Measurements from ENCODE around the gene ANXA3.

Gene ANXA3

GRCh38 chr4:78648640-78649363 is 97.2 kb downstream of the ANXA3 start:
- Histone ChIP-seq H3K79me2 (ENCODE audit: low read length) (no peaks in the 10 kb centered on the region), H3K4me3 (ENCODE audit: low read length) (no peak overlapping the region), H3K9ac (ENCODE audit: low read length) (no peak overlapping the region), H3K4me2 (ENCODE audit: low read depth, low read length) (no peak overlapping the region), H3K9me3 (replicated peaks; ENCODE audit: insufficient read depth, low read length) (no peaks in the 10 kb centered on the region), H3K9me2 (replicated peaks; ENCODE audit: insufficient read depth, low read length) (no peaks in the 10 kb centered on the region), H3K27ac (ENCODE audit: low read length) (no peak overlapping the region), H4K20me1 (ENCODE audit: insufficient read depth, low read length) (no peaks in the 10 kb centered on the region), H3K27me3 (replicated peaks; ENCODE audit: insufficient read depth, low read length) (no peaks in the 10 kb centered on the region), H3K4me1 (ENCODE audit: low read length) (no peaks in the 10 kb centered on the region), H2AFZ (ENCODE audit: low read length) (no peak overlapping the region), H3K36me3 (replicated peaks; ENCODE audit: insufficient read depth, low read length) (no peaks in the 10 kb centered on the region), H3F3A (ENCODE audit: insufficient read depth, low read length) (no peaks in the 10 kb centered on the region)
- TF ChIP-seq EZH2 (optimal IDR thresholded peaks at IDR 0.05; ENCODE audit: low read depth, low read length), result no peak
- no peak for TF ChIP-seq CTCF (IDR thresholded peaks at IDR 0.05; ENCODE audit: low read length)
- no peak for TF ChIP-seq EZH2phosphoT487 (IDR thresholded peaks at IDR 0.05; ENCODE audit: low read length)
- DNase-seq, result no peak

GRCh38 chr4:78650106-78651024 is 98.8 kb downstream of the ANXA3 start:
- H3F3A ChIP-seq (ENCODE audit: insufficient read depth, low read length), result no peaks in the 10 kb centered on the region
- no peaks in the 10 kb centered on the region for H3K36me3 ChIP-seq (replicated peaks; ENCODE audit: insufficient read depth, low read length)
- TF ChIP-seq CTCF (IDR thresholded peaks at IDR 0.05; ENCODE audit: low read length) (no peak), EZH2phosphoT487 (IDR thresholded peaks at IDR 0.05; ENCODE audit: low read length) (no peak), EZH2 (optimal IDR thresholded peaks at IDR 0.05; ENCODE audit: low read depth, low read length) (no peak)
- no peaks in the 10 kb centered on the region for H3K9me3 ChIP-seq (replicated peaks; ENCODE audit: insufficient read depth, low read length)
- H3K79me2 ChIP-seq (ENCODE audit: low read length), result no peaks in the 10 kb centered on the region
- no peak overlapping the region for H3K4me2 ChIP-seq (ENCODE audit: low read depth, low read length)
- no peak overlapping the region for H2AFZ ChIP-seq (ENCODE audit: low read length)
- H3K4me1 ChIP-seq (ENCODE audit: low read length), result no peaks in the 10 kb centered on the region
- H3K27me3 ChIP-seq (replicated peaks; ENCODE audit: insufficient read depth, low read length), result no peaks in the 10 kb centered on the region
- no peaks in the 10 kb centered on the region for H3K9me2 ChIP-seq (replicated peaks; ENCODE audit: insufficient read depth, low read length)
- no peaks in the 10 kb centered on the region for H4K20me1 ChIP-seq (ENCODE audit: insufficient read depth, low read length)
- H3K4me3 ChIP-seq (ENCODE audit: low read length), result no peak overlapping the region
- H3K27ac ChIP-seq (ENCODE audit: low read length), result no peak overlapping the region
- no peak for DNase-seq
- H3K9ac ChIP-seq (ENCODE audit: low read length), result no peak overlapping the region

GRCh38 chr4:78651250-78651860 is 99.8 kb downstream of the ANXA3 start:
- Histone ChIP-seq H3K9me3 (replicated peaks; ENCODE audit: insufficient read depth, low read length) (no peaks in the 10 kb centered on the region), H3K9me2 (replicated peaks; ENCODE audit: insufficient read depth, low read length) (no peaks in the 10 kb centered on the region), H3K9ac (ENCODE audit: low read length) (no peak overlapping the region), H4K20me1 (ENCODE audit: insufficient read depth, low read length) (no peaks in the 10 kb centered on the region), H3K36me3 (replicated peaks; ENCODE audit: insufficient read depth, low read length) (no peaks in the 10 kb centered on the region), H3K27ac (ENCODE audit: low read length) (no peak overlapping the region), H3K4me2 (ENCODE audit: low read depth, low read length) (no peak overlapping the region), H3K79me2 (ENCODE audit: low read length) (no peaks in the 10 kb centered on the region), H3K27me3 (replicated peaks; ENCODE audit: insufficient read depth, low read length) (no peaks in the 10 kb centered on the region), H3K4me1 (ENCODE audit: low read length) (peaks cover 2% of the 10 kb centered on the region; the same call in 1 of the 2 replicates), H3K4me3 (ENCODE audit: low read length) (no peak overlapping the region), H3F3A (ENCODE audit: insufficient read depth, low read length) (no peaks in the 10 kb centered on the region), H2AFZ (ENCODE audit: low read length) (no peak overlapping the region)
- TF ChIP-seq CTCF (IDR thresholded peaks at IDR 0.05; ENCODE audit: low read length) (no peak), EZH2 (optimal IDR thresholded peaks at IDR 0.05; ENCODE audit: low read depth, low read length) (no peak), EZH2phosphoT487 (IDR thresholded peaks at IDR 0.05; ENCODE audit: low read length) (no peak)
- DNase-seq, result no peak
